ENCODE data around the gene DENR.
A peak's percentile ranks its signal among the peaks of the same experiment; 100 is the strongest.
"Not testable (repeated sequence)": the region's sequence is repeated elsewhere in the genome, so short reads cannot be mapped to it uniquely, and the experiment has no call there.

DENR gene

GRCh38 chr12:122752464-122753318 lies at the start of gene DENR:
Gene DENR (plus strand): TSS chr12:122752824. CDS start chr12:122753702, 878 bp downstream.
- DNase-seq, result peak; percentile 98

- not testable (repeated sequence) for DNase-seq
These were observed 49.6 kb upstream of the DENR start, which contains the start of gene HCAR2 for GRCh38 chr12:122702890-122703611. Gene HCAR2 (minus strand): TSS chr12:122703357. CDS start chr12:122703283, 74 bp downstream.

- DNase-seq, result not testable (repeated sequence)
These were observed 48.8 kb upstream of the DENR start for GRCh38 chr12:122703841-122704240.

- DNase-seq, result not testable (repeated sequence)
These were observed 43.3 kb upstream of the DENR start for GRCh38 chr12:122709287-122709686.

- not testable (repeated sequence) for DNase-seq
These were observed 42.3 kb upstream of the DENR start for GRCh38 chr12:122710341-122710740.

- DNase-seq, result not testable (repeated sequence)
These were observed 41.4 kb upstream of the DENR start for GRCh38 chr12:122711266-122711665.

GRCh38 chr12:122713491-122714188 lies 39.0 kb upstream of the DENR start:
- DNase-seq, result not testable (repeated sequence)

GRCh38 chr12:122715211-122715610 lies 37.4 kb upstream of the DENR start:
- DNase-seq, result not testable (repeated sequence)

- DNase-seq, result not testable (repeated sequence)
These were observed 36.0 kb upstream of the DENR start, which contains the start of gene HCAR3 for GRCh38 chr12:122716658-122717057. Gene HCAR3 (minus strand): TSS chr12:122716811. CDS start chr12:122716737, 74 bp downstream.

- DNase-seq, result no peak
These were observed 31.5 kb upstream of the DENR start for GRCh38 chr12:122721057-122721545.

GRCh38 chr12:122722387-122722786 lies 30.2 kb upstream of the DENR start:
- DNase-seq, result no peak

GRCh38 chr12:122724641-122725243 lies 27.9 kb upstream of the DENR start:
- no peak for DNase-seq

GRCh38 chr12:122725452-122726079 lies 27.1 kb upstream of the DENR start:
- DNase-seq, result no peak

- DNase-seq, result no peak
These were observed 26.5 kb upstream of the DENR start for GRCh38 chr12:122726080-122726558.

GRCh38 chr12:122729583-122730214 lies 22.9 kb upstream of the DENR start:
- DNase-seq, result no peak

- peak; percentile 70 for DNase-seq
These were observed 22.2 kb upstream of the DENR start, which contains the start of gene HCAR1 for GRCh38 chr12:122730215-122731014. Gene HCAR1 (minus strand): TSS chr12:122730844. CDS start chr12:122730339, 505 bp downstream.

GRCh38 chr12:122732170-122732569 lies 20.5 kb upstream of the DENR start:
- DNase-seq, result no peak

- DNase-seq, result no peak
These were observed 20.0 kb upstream of the DENR start for GRCh38 chr12:122732611-122733010.

- no peak for DNase-seq
These were observed 14.1 kb upstream of the DENR start for GRCh38 chr12:122738571-122738970.

- no peak for DNase-seq
These were observed 12.3 kb upstream of the DENR start for GRCh38 chr12:122740351-122740750.
